GM19239 (cell line): ENCODE results near the gene KLHDC7B.

Source experiments
- DNase-seq: peaks from one replicate; pipeline ENCODE4 v3.0.0; 2011; ENCODE audit warnings: low spot score; ENCODE audit not compliant: insufficient read length
- FAIRE-seq: peaks from 2 replicates; lab custom pipeline; 2011; peaks lifted over from hg19 to GRCh38; lab: Jason Lieb, UNC

The KLHDC7B gene

GRCh38 chr22:50569896-50570535, 24.3 kb downstream of the KLHDC7B start:
- peak; percentile 51 for FAIRE-seq
- no peak for DNase-seq

GRCh38 chr22:50570861-50571260, 25.2 kb downstream of the KLHDC7B start:
- FAIRE-seq (no peak), DNase-seq (no peak)

GRCh38 chr22:50571264-50572175, 25.8 kb downstream of the KLHDC7B start:
- no peak for FAIRE-seq
- DNase-seq = no peak

- no peak for DNase-seq
- FAIRE-seq = no peak
These were observed 27.3 kb downstream of the KLHDC7B start for GRCh38 chr22:50572965-50573364.

- no peak for FAIRE-seq
- DNase-seq = no peak
These were observed 28.0 kb downstream of the KLHDC7B start for GRCh38 chr22:50573491-50574382.

- FAIRE-seq = no peak
These were observed 28.7 kb downstream of the KLHDC7B start for GRCh38 chr22:50574383-50574755.

GRCh38 chr22:50575426-50575941, 29.8 kb downstream of the KLHDC7B start:
- FAIRE-seq (no peak), DNase-seq (no peak)

More at GRCh38 chr22:50574383-50574755, 28.7 kb downstream of the KLHDC7B start:
- DNase-seq = no peak

GRCh38 chr22:50576070-50576469, 30.4 kb downstream of the KLHDC7B start:
- FAIRE-seq (no peak), DNase-seq (no peak)

DNA sequence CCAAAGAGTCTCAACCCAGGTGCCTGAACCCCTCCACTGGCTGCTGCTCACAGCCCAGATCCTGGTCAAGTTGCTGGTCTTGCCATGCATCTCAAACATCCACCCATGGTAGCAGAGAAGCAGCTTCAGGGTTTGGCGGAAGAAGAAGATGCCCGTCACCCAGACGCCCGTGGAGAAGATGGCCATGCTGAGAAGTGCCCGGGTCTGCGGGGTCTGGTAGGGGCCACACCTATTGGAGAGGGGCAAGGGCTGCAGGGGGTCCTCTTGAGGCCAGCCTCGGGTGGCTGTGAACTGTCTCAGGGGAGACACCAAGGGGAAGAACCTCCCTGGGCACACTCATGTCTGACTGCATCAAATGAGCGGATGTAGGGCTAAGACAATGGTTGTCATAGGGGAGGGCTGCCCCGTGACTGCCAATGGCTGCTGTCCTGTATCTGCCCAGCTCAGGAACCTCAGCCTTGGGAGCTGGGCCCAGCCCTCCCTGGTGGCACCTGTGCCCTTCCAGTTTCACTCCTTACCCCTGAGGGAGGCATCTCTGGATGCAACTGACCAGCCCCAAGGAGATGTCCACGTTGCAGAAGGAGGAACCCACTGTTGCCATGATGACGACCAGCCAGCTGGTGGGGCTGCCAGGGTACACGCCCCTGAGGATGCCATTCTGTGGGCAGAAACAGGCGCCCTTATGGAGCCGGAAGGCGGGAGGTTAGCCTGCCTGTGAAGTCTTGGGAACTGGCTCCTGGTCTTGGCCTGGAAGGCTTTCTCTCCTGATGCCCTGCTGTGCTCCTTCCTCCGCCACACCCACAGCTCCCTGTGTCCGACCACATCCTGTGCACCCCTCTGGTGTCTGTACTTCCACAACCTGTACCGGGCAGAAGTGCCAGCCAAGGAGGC, 31.4 kb downstream of the KLHDC7B start:
- no peak for FAIRE-seq
- DNase-seq = no peak

- DNase-seq = no peak
- no peak for FAIRE-seq
These were observed 31.9 kb downstream of the KLHDC7B start for GRCh38 chr22:50577697-50577986.

DNA sequence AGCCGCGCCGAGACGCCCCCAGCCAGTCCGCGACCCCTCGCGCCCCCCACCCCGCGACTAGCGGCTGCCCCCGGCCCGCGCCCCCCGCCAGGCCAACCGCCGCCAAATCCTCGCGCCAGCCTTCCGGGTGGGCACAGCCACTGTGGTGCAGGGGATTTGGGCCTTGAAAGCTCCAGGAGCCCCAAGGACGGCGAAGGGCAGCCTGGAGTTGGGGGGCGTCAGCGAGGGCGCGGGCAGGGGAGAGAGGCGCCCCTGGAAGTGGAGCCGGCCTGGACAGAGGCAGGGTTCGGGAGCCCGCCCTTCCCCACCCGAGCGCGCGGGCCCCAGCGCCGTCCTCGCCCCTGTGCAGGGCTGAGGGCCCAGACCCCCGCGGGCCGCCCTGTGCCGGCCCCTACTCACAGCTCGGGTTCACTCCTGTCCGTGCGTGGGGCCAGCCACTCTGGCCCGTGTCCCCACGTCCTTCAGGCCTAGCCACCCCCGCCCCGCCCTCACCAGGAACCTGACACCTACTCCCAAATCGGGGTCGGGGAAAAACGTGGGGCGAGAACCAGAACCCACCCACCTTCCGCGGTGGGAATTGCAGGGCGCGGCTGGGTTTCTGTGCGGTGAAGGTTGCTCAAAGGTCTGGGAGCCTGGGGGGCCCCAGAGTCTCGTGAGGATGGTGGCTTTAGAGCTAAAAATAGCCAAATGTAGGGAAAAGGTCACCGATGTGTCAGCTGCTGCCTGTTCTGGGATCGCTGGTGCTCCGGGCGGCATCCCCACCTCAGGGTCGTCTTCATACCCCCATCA, 32.5 kb downstream of the KLHDC7B start, which contains the start of gene CPT1B:
CPT1B (minus strand) TSS at position 441 of the 789 bp plus-strand sequence. CDS start 512 bp downstream, outside the sequence.
- no peak for FAIRE-seq

GRCh38 chr22:50578776-50579310, 33.1 kb downstream of the KLHDC7B start:
- FAIRE-seq = no peak
- no peak for DNase-seq

More for the DNA sequence above, 32.5 kb downstream of the KLHDC7B start, which contains the start of gene CPT1B:
- no peak for DNase-seq

GRCh38 chr22:50579752-50580151, 34.1 kb downstream of the KLHDC7B start:
- FAIRE-seq = no peak
- DNase-seq = no peak

DNA sequence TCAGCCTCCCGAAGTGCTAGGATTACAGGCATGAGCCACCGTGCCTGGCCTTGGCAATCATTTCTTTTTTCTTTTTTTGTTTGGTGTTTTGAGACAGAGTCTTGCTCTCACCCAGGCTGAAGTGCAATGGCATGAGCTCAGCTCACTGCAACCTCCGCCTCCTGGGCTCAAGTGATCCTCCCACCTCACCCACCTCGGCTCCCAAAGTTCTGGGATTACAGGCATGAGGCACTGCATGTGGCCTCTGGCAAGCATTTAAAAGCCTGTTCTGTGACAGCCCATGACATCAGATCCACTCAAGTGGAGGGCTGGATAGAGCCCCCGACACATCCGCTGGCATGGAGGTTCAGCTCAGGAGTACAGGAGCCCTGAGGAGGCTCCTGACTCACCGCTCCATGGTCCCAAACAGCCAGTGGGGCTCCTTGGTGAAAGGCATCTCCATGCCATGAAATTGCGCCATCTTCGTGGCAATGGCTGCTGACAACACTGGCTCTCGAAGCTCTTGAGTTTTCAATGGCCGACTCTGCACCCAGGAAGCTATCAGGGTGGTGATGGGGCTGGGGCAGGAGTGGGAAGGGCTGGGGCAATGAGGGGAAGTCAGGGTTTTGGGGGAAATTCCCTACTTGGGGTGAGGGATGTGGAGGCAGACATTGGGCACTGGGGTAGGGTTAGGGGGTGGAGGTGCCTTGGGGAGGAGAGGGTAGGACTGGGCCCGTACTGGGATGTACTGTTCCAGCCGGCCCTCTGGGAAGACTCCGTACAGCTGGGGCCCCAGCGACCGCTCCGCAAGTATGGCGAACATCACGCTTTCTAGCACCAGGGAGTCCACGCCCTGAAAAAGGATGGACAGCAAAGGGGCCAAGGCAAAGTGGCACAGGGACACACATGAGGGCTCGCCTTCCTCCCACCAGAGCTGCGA, 35.6 kb downstream of the KLHDC7B start:
- FAIRE-seq (peak; percentile 62), DNase-seq (no peak)

- DNase-seq (no peak), FAIRE-seq (peak; percentile 35)
These were observed 36.3 kb downstream of the KLHDC7B start for GRCh38 chr22:50581950-50582492.

DNA sequence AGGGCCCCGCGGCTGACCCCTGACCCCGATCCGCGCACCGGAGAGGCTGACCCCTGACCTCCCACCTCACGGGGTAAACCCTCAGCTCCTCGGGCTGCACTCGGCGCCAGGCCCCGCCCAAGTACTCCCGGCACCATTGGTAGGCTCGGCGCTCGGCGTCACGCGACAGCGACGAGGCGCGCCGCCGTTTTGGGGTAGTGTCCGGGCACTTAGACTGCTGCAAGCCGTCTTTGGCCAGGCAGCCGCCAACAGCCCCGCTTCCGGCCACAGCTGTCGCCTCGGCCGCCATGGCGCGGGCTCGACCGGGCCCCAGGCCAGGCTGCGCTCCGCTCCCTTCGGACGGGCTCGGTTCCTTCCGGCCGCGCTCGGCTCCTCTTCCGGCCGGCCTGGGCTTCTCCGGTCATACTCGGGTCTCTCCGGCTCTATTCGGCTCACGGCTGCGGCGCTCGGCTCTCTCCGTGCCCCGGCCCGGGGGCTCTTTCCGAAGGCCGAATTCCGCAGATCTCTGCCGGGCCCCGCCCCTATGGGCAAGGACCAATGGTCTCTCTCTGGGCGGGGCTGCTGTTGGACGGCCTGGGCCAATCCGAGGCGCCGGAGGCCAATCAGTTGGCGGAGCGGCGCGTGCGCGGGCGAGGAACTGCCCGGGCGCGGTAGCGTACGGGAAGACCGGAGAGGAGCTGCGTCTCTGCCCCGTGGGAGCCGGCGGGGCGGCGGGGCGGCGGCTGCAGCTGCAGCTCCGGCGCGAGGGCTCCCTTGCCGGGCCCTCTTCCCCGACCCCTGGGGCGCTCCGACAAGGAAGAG, 37.0 kb downstream of the KLHDC7B start, which contains the start of gene CHKB:
CHKB (minus strand) TSS at position 357 of the 801 bp plus-strand sequence; CDS start at position 289, 68 bp downstream.
- DNase-seq (peak; percentile 99), FAIRE-seq (peak; percentile 98)
